ENCODE measurements around the gene MDM2. TPM values are rescaled to one million over a fixed set of nuclear protein-coding genes. Genes with fewer than 3 reads are reported as not detected.
A peak's percentile ranks its signal among the peaks of the same experiment; 100 is the strongest.

MDM2 gene
- total and polyA plus RNA-seq, 2 donors (not counting 3 experiments of a cell fraction or from before 2014, with no cell fraction given), result 16.7 to 270 TPM

DNA sequence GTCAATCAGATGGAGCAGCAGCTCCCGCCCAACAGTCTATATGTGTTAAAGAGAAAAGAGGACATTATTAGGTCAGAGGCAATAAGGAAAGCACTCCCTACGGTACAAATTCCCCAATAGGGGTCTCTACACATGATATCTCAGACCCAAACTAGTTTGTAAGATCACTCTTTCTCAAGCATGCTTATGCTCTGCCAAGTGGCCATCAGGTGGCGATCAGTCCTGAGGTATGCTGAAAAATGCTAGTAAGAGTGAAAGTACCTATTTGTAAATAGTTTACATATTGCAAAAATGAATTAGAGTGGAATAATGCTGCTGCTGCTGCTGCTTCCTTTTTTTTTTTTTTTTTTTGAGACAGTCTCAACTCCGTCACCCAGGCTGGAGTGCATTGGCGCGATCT, 63.9 kb downstream of the MDM2 start:
- Histone ChIP-seq H3K4me3 (replicated peaks in 1 of 3; ENCODE audit: insufficient read depth in 1 of 3, low read depth in 1 of 3, low read length in 3 of 3) (no peak overlapping the region), H3K36me3 (ENCODE audit: control insufficient read depth in 2 of 2, extremely low read depth in 1 of 2, insufficient read depth in 2 of 2, low read length in 2 of 2) (no peaks in the 10 kb centered on the region), H3K27me3 (ENCODE audit: control insufficient read depth in 2 of 2, insufficient read depth in 2 of 2, low read length in 2 of 2) (peaks cover 23% of the 10 kb centered on the region in 2 experiments), H3K9ac (replicated peaks; ENCODE audit: extremely low read depth, insufficient read depth, low read length) (no peak overlapping the region), H3K9me3 (replicated peaks; ENCODE audit: control insufficient read depth, insufficient read depth, low read length) (no peaks in the 10 kb centered on the region), H2AFZ (ENCODE audit: low read depth, low read length) (no peak overlapping the region), H3K4me1 (ENCODE audit: control insufficient read depth, extremely low read depth, insufficient read depth, low read length) (no peaks in the 10 kb centered on the region), H3K27ac (ENCODE audit: insufficient read depth, low read depth, low read length) (no peak overlapping the region), H4K20me1 (replicated peaks; ENCODE audit: control insufficient read depth, extremely low read depth, insufficient read depth, low read length) (no peaks in the 10 kb centered on the region), H3K79me2 (ENCODE audit: control insufficient read depth, insufficient read depth, low read length) (no peaks in the 10 kb centered on the region), H3K4me2 (ENCODE audit: insufficient read depth, low read length) (no peak overlapping the region), H3K9me1 (replicated peaks; ENCODE audit: control insufficient read depth, extremely low read depth, insufficient read depth, low read length) (no peaks in the 10 kb centered on the region)
- no TSS peak for BruUV-seq (replicated peaks)
- intact Hi-C loops (cut with micrococcal nuclease), result no loop called here
- dilution Hi-C loops (cut with MboI; ENCODE audit: extremely low pct_ligation_motif_present, low sequenced_read_pairs), result no loop called here
- ChIA-PET CTCF (interaction anchor here (0.7 to 1.8 kb wide), 4 partner anchors 51 to 397 kb away, joined by 3 to 7 read pairs (median 5); no protein-coding TSS in a partner anchor), POLR2A (no interaction called here)
- no peak for FAIRE-seq
- TF ChIP-seq, protein P1, sequence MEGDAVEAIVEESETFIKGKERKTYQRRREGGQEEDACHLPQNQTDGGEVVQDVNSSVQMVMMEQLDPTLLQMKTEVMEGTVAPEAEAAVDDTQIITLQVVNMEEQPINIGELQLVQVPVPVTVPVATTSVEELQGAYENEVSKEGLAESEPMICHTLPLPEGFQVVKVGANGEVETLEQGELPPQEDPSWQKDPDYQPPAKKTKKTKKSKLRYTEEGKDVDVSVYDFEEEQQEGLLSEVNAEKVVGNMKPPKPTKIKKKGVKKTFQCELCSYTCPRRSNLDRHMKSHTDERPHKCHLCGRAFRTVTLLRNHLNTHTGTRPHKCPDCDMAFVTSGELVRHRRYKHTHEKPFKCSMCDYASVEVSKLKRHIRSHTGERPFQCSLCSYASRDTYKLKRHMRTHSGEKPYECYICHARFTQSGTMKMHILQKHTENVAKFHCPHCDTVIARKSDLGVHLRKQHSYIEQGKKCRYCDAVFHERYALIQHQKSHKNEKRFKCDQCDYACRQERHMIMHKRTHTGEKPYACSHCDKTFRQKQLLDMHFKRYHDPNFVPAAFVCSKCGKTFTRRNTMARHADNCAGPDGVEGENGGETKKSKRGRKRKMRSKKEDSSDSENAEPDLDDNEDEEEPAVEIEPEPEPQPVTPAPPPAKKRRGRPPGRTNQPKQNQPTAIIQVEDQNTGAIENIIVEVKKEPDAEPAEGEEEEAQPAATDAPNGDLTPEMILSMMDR (IDR thresholded peaks at IDR 0.05; ENCODE audit: extremely low read depth in 1 of 2, insufficient read depth in 1 of 2, low read depth in 1 of 2, low read length in 2 of 2), result peak; percentile 14 to 19
- TF ChIP-seq FOS (IDR thresholded peaks at IDR 0.05; ENCODE audit: borderline replicate concordance, insufficient read depth, low read length), result no peak
- no peak for TF ChIP-seq GATA2 (IDR thresholded peaks at IDR 0.05; ENCODE audit: insufficient read depth, insufficient read length, low read depth, low read length)
- DNase-seq (ENCODE audit: low read depth, low spot score), result peak; percentile 11

- Histone ChIP-seq H3K27me3 (ENCODE audit: control insufficient read depth in 2 of 2, insufficient read depth in 2 of 2, low read length in 2 of 2) (peaks cover 18 to 22% of the 10 kb centered on the region in 2 experiments), H2AFZ (ENCODE audit: low read depth, low read length) (no peak overlapping the region), H3K9ac (replicated peaks; ENCODE audit: extremely low read depth, insufficient read depth, low read length) (no peak overlapping the region), H3K27ac (ENCODE audit: insufficient read depth, low read depth, low read length) (no peak overlapping the region), H3K9me1 (replicated peaks; ENCODE audit: control insufficient read depth, extremely low read depth, insufficient read depth, low read length) (no peaks in the 10 kb centered on the region), H3K4me3 (replicated peaks in 1 of 3; ENCODE audit: insufficient read depth in 1 of 3, low read depth in 1 of 3, low read length in 3 of 3) (no peak overlapping the region), H3K79me2 (ENCODE audit: control insufficient read depth, insufficient read depth, low read length) (no peaks in the 10 kb centered on the region), H3K36me3 (ENCODE audit: control insufficient read depth in 2 of 2, extremely low read depth in 1 of 2, insufficient read depth in 2 of 2, low read length in 2 of 2) (no peaks in the 10 kb centered on the region), H3K4me2 (ENCODE audit: insufficient read depth, low read length) (no peak overlapping the region), H3K9me3 (replicated peaks; ENCODE audit: control insufficient read depth, insufficient read depth, low read length) (no peaks in the 10 kb centered on the region), H3K4me1 (ENCODE audit: control insufficient read depth, extremely low read depth, insufficient read depth, low read length) (no peaks in the 10 kb centered on the region), H4K20me1 (replicated peaks; ENCODE audit: control insufficient read depth, extremely low read depth, insufficient read depth, low read length) (no peaks in the 10 kb centered on the region)
- POLR2A ChIA-PET, result no interaction called here
- CTCF ChIA-PET, result interaction anchor here (1.2 to 1.8 kb wide), 2 partner anchors 197 to 284 kb away, joined by 6 to 7 read pairs; no protein-coding TSS in a partner anchor
- intact Hi-C loops (cut with micrococcal nuclease) (no loop called here), dilution Hi-C loops (cut with MboI; ENCODE audit: extremely low pct_ligation_motif_present, low sequenced_read_pairs) (no loop called here)
- no TSS peak for BruUV-seq (replicated peaks)
- no peak for TF ChIP-seq EZH2 (IDR thresholded peaks at IDR 0.05; ENCODE audit: borderline replicate concordance, low read depth, low read length, severe bottlenecking)
- TF ChIP-seq, protein P1 (IDR thresholded peaks at IDR 0.05; ENCODE audit: extremely low read depth in 1 of 2, insufficient read depth in 1 of 2, low read depth in 1 of 2, low read length in 2 of 2), result no peak
- FAIRE-seq (no peak), DNase-seq (ENCODE audit: low read depth, low spot score) (no peak)
Observed at GRCh38 chr12:68873316-68873715, 65.3 kb downstream of the MDM2 start.
